Spleen (tissue), 11 donors: Measurements from ENCODE around the gene RHOF. TPM values are rescaled to one million over a fixed set of nuclear protein-coding genes. Genes with fewer than 3 reads are reported as not detected.

Experiments
- DNase-seq: peaks from one replicate; pipeline ENCODE4 v3.0.0-alpha.2; 2020
- H3K27ac ChIP-seq, 8 donors: fragments of 200-600 bp; sonication (generic) in 7 of 8; 1 replicate in 4 of 8; 2 replicates in 4 of 8; pipeline versions ENCODE4 v1.5.0 to v1.8.0; 2016 to 2021; ENCODE audit warnings: inconsistent platforms in 4 of 8, mild to moderate bottlenecking in 4 of 8, moderate library complexity in 1 of 8
- H3K27me3 ChIP-seq, 7 donors: fragments of 200-600 bp; sonication (generic) in 6 of 7; replicated peaks in 1 of 7; 1 replicate in 4 of 7; 2 replicates in 3 of 7; pipeline versions ENCODE4 v1.5.0 to v1.8.0; 2016 to 2021; ENCODE audit warnings: inconsistent platforms in 3 of 7, mild to moderate bottlenecking in 1 of 7
- H3K36me3 ChIP-seq, 6 donors: fragments of 200-600 bp; sonication (generic) in 5 of 6; 1 replicate in 4 of 6; 2 replicates in 2 of 6; pipeline versions ENCODE4 v1.5.0 to v1.8.0; 2016 to 2021; ENCODE audit warnings: inconsistent platforms in 2 of 6
- H3K4me1 ChIP-seq, 6 donors: fragments of 200-600 bp; sonication (generic) in 5 of 6; 1 replicate in 3 of 6; 2 replicates in 3 of 6; pipeline versions ENCODE4 v1.5.0 to v1.8.0; 2016 to 2021; ENCODE audit warnings: inconsistent platforms in 3 of 6
- H3K4me3 ChIP-seq, 8 donors: fragments of 200-600 bp; sonication (generic) in 7 of 8; 1 replicate in 4 of 8; 2 replicates in 4 of 8; pipeline versions ENCODE4 v1.5.0 to v1.8.0; 2016 to 2021; ENCODE audit warnings: inconsistent platforms in 4 of 8, mild to moderate bottlenecking in 4 of 8, moderate library complexity in 2 of 8
- H3K9me3 ChIP-seq, 8 donors: fragments of 200-600 bp; sonication (generic) in 7 of 8; 1 replicate in 4 of 8; 2 replicates in 4 of 8; pipeline versions ENCODE4 v1.5.0 to v1.8.0; 2016 to 2021; ENCODE audit warnings: inconsistent platforms in 4 of 8
- POLR2A ChIP-seq, 3 donors: fragments of 450-650 bp; IDR thresholded peaks; one replicate each; pipeline ENCODE4 v1.5.1; 2017; ENCODE audit warnings: antibody characterized with exemption in 3 of 3, mild to moderate bottlenecking in 1 of 3
- POLR2AphosphoS5 ChIP-seq, 3 donors: sonication (generic); formaldehyde crosslinking; IDR thresholded peaks; one replicate each; pipeline ENCODE4 v1.5.1; 2017; ENCODE audit warnings: antibody characterized with exemption in 3 of 3
- WGBS, 5 donors: extraction: QIAGEN DNeasy Blood & Tissue Kit in 3 of 5; methylation state at CpG; one replicate each; pipeline versions ENCODE4 v1.1.5 to v1.1.7; 2013 to 2018; 5-methylcytosine and 5-hydroxymethylcytosine counted together
- intact Hi-C: fragments of 100-400 bp; cut with DNase I; formaldehyde crosslinking; loops from one replicate; pipeline ENCODE4 v1.15.0; 2023; ENCODE audit warnings: low total_unique reads
- polyA plus RNA-seq, 3 donors: library from polyadenylated mRNA; stranded (reverse); fragments of 200-250 nt; gene quantifications; one replicate each; pipeline ENCODE4 v1.2.1, GENCODE V29; 2013
- total RNA-seq, 7 donors: library from RNA; depleted of rRNA in 3 of 7; stranded (reverse); fragments of >200 nt in 3 of 7; fragmentation: NEBNext Ultra II Directional in 4 of 7; extraction: Animal tissue kit (Norgen Biotek cat#: 25700) in 4 of 7; gene quantifications; one replicate each; pipeline versions ENCODE4 v1.1.0 to v1.2.1, GENCODE V29; 2016 to 2021
- TF ChIP-seq, protein P1 (sequence below), 11 experiments: fragments of 200-600 bp in 7 of 11; fragments of 450-650 bp in 4 of 11; sonication (generic) in 4 of 11; IDR thresholded peaks in 8 of 11; conservative IDR thresholded peaks in 3 of 11; 1 replicate in 7 of 11; 2 replicates in 4 of 11; pipeline versions ENCODE4 v1.4.0 to v1.8.0; 2016 to 2021; ENCODE audit warnings: antibody characterized with exemption in 11 of 11, inconsistent platforms in 4 of 11, mild to moderate bottlenecking in 1 of 11
- donor health status: healthy with polysubstance abuse.
- donor health status: DM: no; HTN: no; CAD: no; lungs with moderate emphysema.
- donor health status: DM: no; HTN: no; CAD: no.
- donor health status: Bipolar disorder and iron deficiency.
- donor health status: healthy.
- donor health status: DM: no; HTN: no; CAD: no.
- donor health status: DM: yes; HTN: yes; CAD: no.

The RHOF gene
- total and polyA plus RNA-seq, 10 donors = 18.4 to 71.7 (median 52.6) TPM

DNA sequence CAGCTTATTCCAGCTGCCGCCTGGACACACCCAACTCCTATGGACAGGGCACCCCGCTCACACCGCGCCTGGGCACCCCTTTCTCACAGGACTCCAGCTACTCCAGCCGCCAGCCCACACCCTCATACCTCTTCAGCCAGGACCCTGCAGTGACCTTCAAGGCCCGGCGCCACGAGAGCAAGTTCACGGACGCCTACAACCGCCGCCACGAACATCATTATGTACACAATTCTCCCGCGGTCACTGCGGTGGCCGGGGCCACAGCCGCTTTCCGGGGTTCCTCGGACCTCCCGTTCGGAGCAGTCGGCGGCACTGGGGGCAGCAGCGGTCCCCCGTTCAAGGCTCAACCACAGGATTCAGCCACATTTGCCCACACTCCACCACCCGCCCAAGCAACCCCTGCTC lies 16.2 kb upstream of the RHOF start:
- no peaks in the 10 kb centered on the region for H3K9me3 ChIP-seq
- peak; percentile 79 for DNase-seq
- no peaks in the 10 kb centered on the region for H3K27me3 ChIP-seq
- TF ChIP-seq POLR2AphosphoS5 (IDR thresholded peaks at IDR 0.05) = peak in 1 of 3 donors; percentile 22
- no peak for TF ChIP-seq POLR2A (IDR thresholded peaks at IDR 0.05)
- TF ChIP-seq, protein P1, sequence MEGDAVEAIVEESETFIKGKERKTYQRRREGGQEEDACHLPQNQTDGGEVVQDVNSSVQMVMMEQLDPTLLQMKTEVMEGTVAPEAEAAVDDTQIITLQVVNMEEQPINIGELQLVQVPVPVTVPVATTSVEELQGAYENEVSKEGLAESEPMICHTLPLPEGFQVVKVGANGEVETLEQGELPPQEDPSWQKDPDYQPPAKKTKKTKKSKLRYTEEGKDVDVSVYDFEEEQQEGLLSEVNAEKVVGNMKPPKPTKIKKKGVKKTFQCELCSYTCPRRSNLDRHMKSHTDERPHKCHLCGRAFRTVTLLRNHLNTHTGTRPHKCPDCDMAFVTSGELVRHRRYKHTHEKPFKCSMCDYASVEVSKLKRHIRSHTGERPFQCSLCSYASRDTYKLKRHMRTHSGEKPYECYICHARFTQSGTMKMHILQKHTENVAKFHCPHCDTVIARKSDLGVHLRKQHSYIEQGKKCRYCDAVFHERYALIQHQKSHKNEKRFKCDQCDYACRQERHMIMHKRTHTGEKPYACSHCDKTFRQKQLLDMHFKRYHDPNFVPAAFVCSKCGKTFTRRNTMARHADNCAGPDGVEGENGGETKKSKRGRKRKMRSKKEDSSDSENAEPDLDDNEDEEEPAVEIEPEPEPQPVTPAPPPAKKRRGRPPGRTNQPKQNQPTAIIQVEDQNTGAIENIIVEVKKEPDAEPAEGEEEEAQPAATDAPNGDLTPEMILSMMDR (IDR thresholded peaks at IDR 0.05 in 8 of 11, conservative IDR thresholded peaks at IDR 0.05 in 3 of 11) = no peak
- 88 to 94% (median 91%) methylated on average over 27 of the region's 27 CpGs for WGBS, 5 donors
- H3K27ac ChIP-seq = no peak overlapping the region
- no peak overlapping the region for H3K4me3 ChIP-seq
- H3K4me1 ChIP-seq = peaks cover 53 to 99% (median 75%) of the 10 kb centered on the region in 6 donors
- intact Hi-C loops = no loop called here
- H3K36me3 ChIP-seq = peaks cover 0 to 85% (median 40%) of the 10 kb centered on the region in 6 donors

DNA sequence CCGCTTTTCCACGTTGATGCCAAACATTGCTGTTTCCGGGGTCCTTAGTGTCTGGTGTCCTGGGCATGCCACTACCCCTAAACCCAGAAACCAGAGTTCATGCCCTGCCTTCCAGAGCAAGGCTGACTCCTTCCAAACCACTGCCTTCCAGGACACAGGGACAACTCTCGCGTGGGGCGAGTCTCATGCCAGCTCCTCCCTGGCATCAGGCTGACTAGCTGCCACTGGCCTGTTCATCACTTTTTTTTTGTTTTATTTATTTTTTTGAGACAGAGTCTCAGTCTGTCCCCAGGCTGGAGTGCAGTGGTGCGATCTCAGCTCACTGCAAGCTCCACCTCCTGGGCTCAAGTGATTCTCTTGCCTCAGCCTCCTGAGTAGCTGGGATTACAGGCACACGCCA lies 15.1 kb upstream of the RHOF start:
- 92 to 96% (median 94%) methylated on average over 8 of the region's 8 CpGs for WGBS, 5 donors
- Histone ChIP-seq H3K27ac (peak overlapping the region in 1 of 8 donors; percentile 100), H3K36me3 (peaks cover 0 to 74% (median 33%) of the 10 kb centered on the region in 6 donors), H3K9me3 (no peaks in the 10 kb centered on the region), H3K4me3 (no peak overlapping the region), H3K4me1 (peaks cover 50 to 91% (median 70%) of the 10 kb centered on the region in 6 donors), H3K27me3 (no peaks in the 10 kb centered on the region)
- no peak for TF ChIP-seq POLR2A (IDR thresholded peaks at IDR 0.05)
- intact Hi-C loops = no loop called here
- peak; percentile 56 for DNase-seq

DNA sequence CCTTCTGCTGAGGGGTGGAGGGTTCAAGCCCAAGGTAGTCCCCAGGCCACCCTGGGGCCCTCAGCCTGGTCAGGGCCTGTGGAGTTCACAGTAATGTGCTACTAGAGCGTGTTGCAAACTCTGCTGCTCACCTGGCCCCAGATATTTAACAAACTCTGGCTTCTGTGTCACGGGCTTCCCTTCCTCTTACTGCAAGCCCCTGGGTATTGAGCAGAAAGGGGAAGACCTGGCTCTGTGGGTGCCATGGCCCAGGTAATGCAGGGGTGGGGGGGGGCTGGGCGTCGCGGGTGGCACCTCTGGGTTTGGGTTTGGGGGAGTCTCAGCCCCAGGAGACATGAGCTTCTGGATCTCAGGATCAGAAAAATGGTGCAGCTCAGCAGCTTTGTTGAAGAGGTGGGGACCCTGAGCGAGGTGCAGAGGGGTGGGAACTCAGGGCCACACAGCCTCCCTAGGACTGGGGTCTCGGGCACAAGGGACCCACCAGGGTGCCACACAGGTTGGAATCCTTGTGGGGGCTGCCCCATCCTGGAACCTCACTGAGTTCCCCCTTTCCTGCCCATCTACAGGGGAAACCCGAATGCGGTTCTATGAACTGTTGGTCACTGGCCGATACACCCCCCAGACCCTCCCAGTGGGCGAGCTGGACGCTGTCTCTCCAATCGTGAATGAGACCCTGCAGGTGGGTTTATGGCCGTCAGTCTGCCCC lies 14.3 kb upstream of the RHOF start:
- peaks cover 0 to 66% (median 30%) of the 10 kb centered on the region in 6 donors for H3K36me3 ChIP-seq
- no peaks in the 10 kb centered on the region for H3K27me3 ChIP-seq
- H3K4me1 ChIP-seq = peaks cover 42 to 87% (median 65%) of the 10 kb centered on the region in 6 donors
- peak; percentile 74 for DNase-seq
- no peaks in the 10 kb centered on the region for H3K9me3 ChIP-seq
- WGBS, 5 donors = 72 to 87% (median 76%) methylated on average over 2 to 14 of the region's 14 CpGs
- peak overlapping the region in 6 of 8 donors; percentile 99 to 100 (median 100) for H3K27ac ChIP-seq
- no peak for TF ChIP-seq POLR2AphosphoS5 (IDR thresholded peaks at IDR 0.05)
- TF ChIP-seq POLR2A (IDR thresholded peaks at IDR 0.05) = no peak
- TF ChIP-seq, protein P1 (IDR thresholded peaks at IDR 0.05 in 8 of 11, conservative IDR thresholded peaks at IDR 0.05 in 3 of 11) = no peak
- intact Hi-C loops = no loop called here
- H3K4me3 ChIP-seq = peak overlapping the region in 1 of 8 donors; percentile 36

DNA sequence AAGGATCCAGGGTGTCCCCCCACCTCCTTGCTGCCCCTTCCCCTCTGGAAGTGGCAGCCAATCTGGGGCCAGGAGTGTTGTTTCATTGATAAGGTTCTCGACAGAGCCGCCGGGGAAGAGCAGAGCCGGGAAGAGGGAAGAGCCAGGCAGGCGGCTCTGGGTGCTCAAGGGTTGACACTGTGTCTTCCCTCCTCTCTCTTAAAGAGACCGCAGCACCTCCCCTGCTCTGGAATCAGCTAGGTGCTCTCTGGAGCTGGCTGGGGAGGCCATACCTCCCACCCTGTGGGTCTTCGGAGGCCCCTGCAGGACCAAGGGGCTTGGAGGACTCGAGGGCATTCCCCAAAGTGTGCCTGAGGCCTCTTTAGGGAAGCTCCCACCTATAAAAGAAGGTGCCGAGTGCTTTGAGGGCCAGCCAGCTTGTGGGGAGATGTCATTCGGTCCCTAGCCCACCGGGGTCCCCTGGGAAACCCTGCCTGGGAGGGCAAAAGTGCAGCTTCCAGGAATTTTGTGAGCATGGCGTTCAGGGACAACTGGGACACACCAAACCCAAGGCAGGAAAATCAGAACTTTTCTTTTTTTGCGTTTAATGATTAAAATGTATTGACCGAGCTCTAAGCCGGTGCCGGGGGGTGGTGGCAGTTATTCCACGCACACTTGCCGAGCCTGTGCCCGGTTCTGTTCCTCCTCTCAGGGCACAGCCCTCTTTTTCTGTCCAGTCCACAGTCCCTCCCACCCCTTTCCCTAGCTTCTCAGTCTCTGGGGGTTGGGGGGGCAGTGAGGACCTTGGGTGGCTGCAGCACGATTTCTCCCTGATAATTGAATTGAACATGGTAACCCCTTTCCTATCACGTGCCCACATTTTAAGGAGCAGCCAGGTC lies 13.3 kb upstream of the RHOF start:
- Histone ChIP-seq H3K4me1 (peaks cover 33 to 82% (median 56%) of the 10 kb centered on the region in 6 donors), H3K4me3 (peak overlapping the region; percentile 62 to 92 (median 68)), H3K27ac (peak overlapping the region; percentile 53 to 100 (median 100)), H3K36me3 (peaks cover 0 to 61% (median 30%) of the 10 kb centered on the region in 6 donors), H3K27me3 (no peaks in the 10 kb centered on the region), H3K9me3 (no peaks in the 10 kb centered on the region)
- TF ChIP-seq POLR2AphosphoS5 (IDR thresholded peaks at IDR 0.05) (peak in 1 of 3 donors; percentile 24), POLR2A (IDR thresholded peaks at IDR 0.05) (no peak)
- WGBS, 5 donors = 47 to 71% (median 53%) methylated on average over 19 to 21 of the region's 21 CpGs
- intact Hi-C loops = no loop called here
- peak; percentile 81 for DNase-seq
